NCI-H460 (cell line): ENCODE results near the gene RNF149. TPM values are rescaled to one million over a fixed set of nuclear protein-coding genes. Genes with fewer than 3 reads are reported as not detected.

Experiments
- DNase-seq: peaks from one replicate; pipeline ENCODE4 v3.0.0-alpha.2; 2016; ENCODE audit warnings: low read depth; ENCODE audit errors: extremely low read depth
- total RNA-seq: library from RNA; depleted of rRNA; stranded (reverse); fragments of >200 nt; shearing (Covaris generic); gene quantifications from 2 replicates; pipeline ENCODE4 v1.2.3, GENCODE V29; 2014

RNF149 gene
- total RNA-seq, 1 experiment from 2014 or later, result 52.0 TPM

- no peak for DNase-seq
Observed at GRCh38 chr2:101300164-101300563, 8.3 kb downstream of the RNF149 start.

- no peak for DNase-seq
Observed at GRCh38 chr2:101299604-101300003, 8.9 kb downstream of the RNF149 start.

- DNase-seq, result no peak
Observed at GRCh38 chr2:101297383-101297782, 11.1 kb downstream of the RNF149 start.

- no peak for DNase-seq
Observed at GRCh38 chr2:101296371-101296770, 12.1 kb downstream of the RNF149 start.

- no peak for DNase-seq
Observed at GRCh38 chr2:101295895-101296294, 12.6 kb downstream of the RNF149 start.

GRCh38 chr2:101294861-101295260 is 13.6 kb downstream of the RNF149 start:
- DNase-seq, result no peak

GRCh38 chr2:101293544-101293943 is 15.0 kb downstream of the RNF149 start:
- DNase-seq, result no peak

GRCh38 chr2:101291973-101292372 is 16.5 kb downstream of the RNF149 start:
- no peak for DNase-seq

- DNase-seq, result no peak
Observed at GRCh38 chr2:101290711-101291110, 17.8 kb downstream of the RNF149 start.

- no peak for DNase-seq
Observed at GRCh38 chr2:101287303-101287702, 21.2 kb downstream of the RNF149 start.

GRCh38 chr2:101286684-101287083 is 21.8 kb downstream of the RNF149 start:
- no peak for DNase-seq

- DNase-seq, result no peak
Observed at GRCh38 chr2:101282980-101283379, 25.5 kb downstream of the RNF149 start.

- DNase-seq, result no peak
Observed at GRCh38 chr2:101281482-101281881, 27.0 kb downstream of the RNF149 start.

GRCh38 chr2:101278925-101279324 is 29.6 kb downstream of the RNF149 start:
- DNase-seq, result no peak

- DNase-seq, result no peak
Observed at GRCh38 chr2:101277111-101277510, 31.4 kb downstream of the RNF149 start.

GRCh38 chr2:101274142-101274541 is 34.4 kb downstream of the RNF149 start:
- DNase-seq, result no peak

GRCh38 chr2:101273056-101273455 is 35.4 kb downstream of the RNF149 start:
- no peak for DNase-seq

- no peak for DNase-seq
Observed at GRCh38 chr2:101272045-101272784, 36.3 kb downstream of the RNF149 start.

- DNase-seq, result no peak
Observed at GRCh38 chr2:101270700-101271259, 37.7 kb downstream of the RNF149 start.

- DNase-seq, result no peak
Observed at GRCh38 chr2:101267671-101268656, 40.5 kb downstream of the RNF149 start.

GRCh38 chr2:101265893-101266499 is 42.5 kb downstream of the RNF149 start:
- no peak for DNase-seq
